ENCODE measurements around the gene PTPRC.

Gene PTPRC

GRCh38 chr1:198672124-198672523 is 33.3 kb downstream of the PTPRC start:
- H3K4me3 Mint-ChIP-seq: peak overlapping the region; percentile 54
- peaks cover 96% of the 10 kb centered on the region for H3K4me1 Mint-ChIP-seq
- no peaks in the 10 kb centered on the region for H3K27me3 Mint-ChIP-seq

GRCh38 chr1:198674009-198674408 is 35.2 kb downstream of the PTPRC start:
- Mint-ChIP-seq H3K36me3 (peaks cover 43% of the 10 kb centered on the region), H3K27ac (peak overlapping the region; percentile 96), H3K4me1 (peaks cover 96% of the 10 kb centered on the region), H3K27me3 (no peaks in the 10 kb centered on the region), H3K4me3 (peak overlapping the region; percentile 54), H3K9me3 (no peaks in the 10 kb centered on the region)

More at GRCh38 chr1:198672124-198672523, 33.3 kb downstream of the PTPRC start:
- Mint-ChIP-seq H3K9me3 (no peaks in the 10 kb centered on the region), H3K36me3 (peaks cover 48% of the 10 kb centered on the region), H3K27ac (peak overlapping the region; percentile 96)

- Mint-ChIP-seq H3K36me3 (peaks cover 42% of the 10 kb centered on the region), H3K27me3 (no peaks in the 10 kb centered on the region)
Observed at GRCh38 chr1:198676253-198676652, 37.4 kb downstream of the PTPRC start.

GRCh38 chr1:198677027-198677426 is 38.2 kb downstream of the PTPRC start:
- Mint-ChIP-seq H3K4me3 (peak overlapping the region; percentile 82), H3K36me3 (peaks cover 37% of the 10 kb centered on the region), H3K27ac (peak overlapping the region; percentile 98), H3K9me3 (no peaks in the 10 kb centered on the region), H3K4me1 (peaks cover 82% of the 10 kb centered on the region), H3K27me3 (no peaks in the 10 kb centered on the region)

More at GRCh38 chr1:198676253-198676652, 37.4 kb downstream of the PTPRC start:
- peak overlapping the region; percentile 98 for H3K27ac Mint-ChIP-seq
- peaks cover 87% of the 10 kb centered on the region for H3K4me1 Mint-ChIP-seq
- H3K9me3 Mint-ChIP-seq: no peaks in the 10 kb centered on the region
- peak overlapping the region; percentile 82 for H3K4me3 Mint-ChIP-seq

- peaks cover 32% of the 10 kb centered on the region for H3K36me3 Mint-ChIP-seq
- peak overlapping the region; percentile 98 for H3K27ac Mint-ChIP-seq
- peaks cover 82% of the 10 kb centered on the region for H3K4me1 Mint-ChIP-seq
- H3K27me3 Mint-ChIP-seq: no peaks in the 10 kb centered on the region
- no peaks in the 10 kb centered on the region for H3K9me3 Mint-ChIP-seq
- peak overlapping the region; percentile 82 for H3K4me3 Mint-ChIP-seq
Observed at GRCh38 chr1:198677871-198678270, 39.0 kb downstream of the PTPRC start.

- no peaks in the 10 kb centered on the region for H3K9me3 Mint-ChIP-seq
- H3K27ac Mint-ChIP-seq: peak overlapping the region; percentile 98
- H3K36me3 Mint-ChIP-seq: peaks cover 27% of the 10 kb centered on the region
- peaks cover 82% of the 10 kb centered on the region for H3K4me1 Mint-ChIP-seq
- peak overlapping the region; percentile 82 for H3K4me3 Mint-ChIP-seq
- H3K27me3 Mint-ChIP-seq: no peaks in the 10 kb centered on the region
Observed at GRCh38 chr1:198678301-198678836, 39.5 kb downstream of the PTPRC start.

- Mint-ChIP-seq H3K27ac (peak overlapping the region; percentile 98), H3K9me3 (no peaks in the 10 kb centered on the region), H3K4me1 (peaks cover 82% of the 10 kb centered on the region), H3K36me3 (peaks cover 26% of the 10 kb centered on the region), H3K27me3 (no peaks in the 10 kb centered on the region), H3K4me3 (peak overlapping the region; percentile 82)
Observed at GRCh38 chr1:198678901-198679329, 40.1 kb downstream of the PTPRC start.

- Mint-ChIP-seq H3K9me3 (no peaks in the 10 kb centered on the region), H3K4me3 (peak overlapping the region; percentile 44), H3K36me3 (peaks cover 29% of the 10 kb centered on the region), H3K4me1 (peaks cover 85% of the 10 kb centered on the region), H3K27me3 (no peaks in the 10 kb centered on the region), H3K27ac (peak overlapping the region; percentile 95)
Observed at GRCh38 chr1:198679535-198680173, 40.8 kb downstream of the PTPRC start.

GRCh38 chr1:198680174-198680875 is 41.5 kb downstream of the PTPRC start:
- Mint-ChIP-seq H3K27me3 (no peaks in the 10 kb centered on the region), H3K9me3 (no peaks in the 10 kb centered on the region), H3K36me3 (peaks cover 30% of the 10 kb centered on the region), H3K4me3 (peak overlapping the region; percentile 78), H3K4me1 (peaks cover 81% of the 10 kb centered on the region), H3K27ac (peak overlapping the region; percentile 95)

- Mint-ChIP-seq H3K4me1 (peaks cover 81% of the 10 kb centered on the region), H3K27ac (peak overlapping the region; percentile 85), H3K4me3 (peak overlapping the region; percentile 73), H3K9me3 (no peaks in the 10 kb centered on the region), H3K36me3 (peaks cover 23% of the 10 kb centered on the region), H3K27me3 (no peaks in the 10 kb centered on the region)
Observed at GRCh38 chr1:198681252-198681651, 42.4 kb downstream of the PTPRC start.

- Mint-ChIP-seq H3K27me3 (no peaks in the 10 kb centered on the region), H3K9me3 (no peaks in the 10 kb centered on the region), H3K36me3 (peaks cover 21% of the 10 kb centered on the region), H3K27ac (peak overlapping the region; percentile 80), H3K4me3 (peak overlapping the region; percentile 73), H3K4me1 (peaks cover 82% of the 10 kb centered on the region)
Observed at GRCh38 chr1:198681831-198682759, 43.3 kb downstream of the PTPRC start.

- Mint-ChIP-seq H3K27ac (peak overlapping the region; percentile 80), H3K4me3 (peak overlapping the region; percentile 73), H3K36me3 (peaks cover 17% of the 10 kb centered on the region), H3K9me3 (no peaks in the 10 kb centered on the region), H3K4me1 (peaks cover 82% of the 10 kb centered on the region), H3K27me3 (no peaks in the 10 kb centered on the region)
Observed at GRCh38 chr1:198682850-198683249, 44.0 kb downstream of the PTPRC start.

GRCh38 chr1:198683449-198683848 is 44.6 kb downstream of the PTPRC start:
- H3K36me3 Mint-ChIP-seq: peaks cover 15% of the 10 kb centered on the region
- H3K27ac Mint-ChIP-seq: peak overlapping the region; percentile 80
- peaks cover 82% of the 10 kb centered on the region for H3K4me1 Mint-ChIP-seq
- no peaks in the 10 kb centered on the region for H3K27me3 Mint-ChIP-seq
- peak overlapping the region; percentile 73 for H3K4me3 Mint-ChIP-seq
- H3K9me3 Mint-ChIP-seq: no peaks in the 10 kb centered on the region

- Mint-ChIP-seq H3K9me3 (no peaks in the 10 kb centered on the region), H3K27me3 (no peaks in the 10 kb centered on the region), H3K4me3 (peak overlapping the region; percentile 71), H3K27ac (peak overlapping the region; percentile 98), H3K4me1 (peaks cover 91% of the 10 kb centered on the region), H3K36me3 (peaks cover 8% of the 10 kb centered on the region)
Observed at GRCh38 chr1:198686069-198686728, 47.4 kb downstream of the PTPRC start.

- Mint-ChIP-seq H3K36me3 (peaks cover 10% of the 10 kb centered on the region), H3K4me1 (peaks cover 90% of the 10 kb centered on the region)
Observed at GRCh38 chr1:198687429-198687828, 48.6 kb downstream of the PTPRC start.

More at GRCh38 chr1:198687429-198687828, 48.6 kb downstream of the PTPRC start:
- Mint-ChIP-seq H3K27ac (peak overlapping the region; percentile 88), H3K4me3 (peak overlapping the region; percentile 50), H3K9me3 (no peaks in the 10 kb centered on the region), H3K27me3 (no peaks in the 10 kb centered on the region)

Measured in activated naive CD4-positive, alpha-beta T cell treated with anti-CD3 and anti-CD28 coated beads, Interleukin-2, amount 50 U/mL, for 24 hours (primary cell).